Coronary artery (tissue), 2 donors: Measurements from ENCODE around the gene TWIST2.

Experiments
- DNase-seq: peaks from one replicate; pipeline ENCODE4 v3.0.0-alpha.2; 2017; ENCODE audit warnings: low spot score
- H3K27ac ChIP-seq, 2 donors: fragments of 200-600 bp; sonication (generic); one replicate each; pipeline ENCODE4 v1.5.1; 2016 to 2019
- H3K4me3 ChIP-seq: fragments of 200-600 bp; sonication (generic); 2 replicates; pipeline ENCODE4 v1.5.1; 2016; ENCODE audit warnings: mild to moderate bottlenecking, moderate library complexity
- TF ChIP-seq, protein P1 (sequence below): fragments of 200-600 bp; sonication (generic); IDR thresholded peaks from one replicate; pipeline ENCODE4 v1.5.1; 2019; ENCODE audit warnings: antibody characterized with exemption

The TWIST2 gene

GRCh38 chr2:238912916-238913875, 65.3 kb downstream of the TWIST2 start:
- TF ChIP-seq, protein P1, sequence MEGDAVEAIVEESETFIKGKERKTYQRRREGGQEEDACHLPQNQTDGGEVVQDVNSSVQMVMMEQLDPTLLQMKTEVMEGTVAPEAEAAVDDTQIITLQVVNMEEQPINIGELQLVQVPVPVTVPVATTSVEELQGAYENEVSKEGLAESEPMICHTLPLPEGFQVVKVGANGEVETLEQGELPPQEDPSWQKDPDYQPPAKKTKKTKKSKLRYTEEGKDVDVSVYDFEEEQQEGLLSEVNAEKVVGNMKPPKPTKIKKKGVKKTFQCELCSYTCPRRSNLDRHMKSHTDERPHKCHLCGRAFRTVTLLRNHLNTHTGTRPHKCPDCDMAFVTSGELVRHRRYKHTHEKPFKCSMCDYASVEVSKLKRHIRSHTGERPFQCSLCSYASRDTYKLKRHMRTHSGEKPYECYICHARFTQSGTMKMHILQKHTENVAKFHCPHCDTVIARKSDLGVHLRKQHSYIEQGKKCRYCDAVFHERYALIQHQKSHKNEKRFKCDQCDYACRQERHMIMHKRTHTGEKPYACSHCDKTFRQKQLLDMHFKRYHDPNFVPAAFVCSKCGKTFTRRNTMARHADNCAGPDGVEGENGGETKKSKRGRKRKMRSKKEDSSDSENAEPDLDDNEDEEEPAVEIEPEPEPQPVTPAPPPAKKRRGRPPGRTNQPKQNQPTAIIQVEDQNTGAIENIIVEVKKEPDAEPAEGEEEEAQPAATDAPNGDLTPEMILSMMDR: no peak
- Histone ChIP-seq H3K27ac (no peak overlapping the region), H3K4me3 (no peak overlapping the region)
- peak; percentile 62 for DNase-seq

- DNase-seq: peak; percentile 65
- H3K27ac ChIP-seq: no peak overlapping the region
- TF ChIP-seq, protein P1: no peak
- H3K4me3 ChIP-seq: no peak overlapping the region
Observed at GRCh38 chr2:238913931-238914647, 66.2 kb downstream of the TWIST2 start.

DNA sequence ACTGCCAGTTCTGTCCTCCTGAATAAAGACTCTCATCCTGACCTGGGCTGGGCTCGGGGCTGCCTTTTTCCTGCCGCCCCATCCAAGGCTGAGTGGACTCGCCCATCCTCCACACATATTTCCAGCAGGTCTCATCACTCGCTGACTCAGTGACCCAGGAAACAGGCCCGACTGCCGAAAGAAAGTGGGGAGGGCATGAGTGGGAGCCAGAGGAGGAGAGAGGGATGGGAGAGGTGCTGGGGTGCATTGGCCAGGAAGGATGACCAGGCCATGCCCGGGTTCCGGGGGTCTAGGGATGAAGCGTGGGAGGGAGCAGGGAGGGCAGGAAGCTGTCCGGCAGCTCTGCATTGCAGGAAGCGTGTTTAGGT, 66.7 kb downstream of the TWIST2 start:
- no peak overlapping the region for H3K27ac ChIP-seq
- TF ChIP-seq, protein P1: no peak
- DNase-seq: no peak
- no peak overlapping the region for H3K4me3 ChIP-seq

- H3K27ac ChIP-seq: no peak overlapping the region
- TF ChIP-seq, protein P1: no peak
- no peak overlapping the region for H3K4me3 ChIP-seq
- DNase-seq: peak; percentile 7
Observed at GRCh38 chr2:238915196-238915595, 67.3 kb downstream of the TWIST2 start.

GRCh38 chr2:238915596-238915995, 67.7 kb downstream of the TWIST2 start:
- TF ChIP-seq, protein P1: no peak
- no peak overlapping the region for H3K27ac ChIP-seq
- H3K4me3 ChIP-seq: no peak overlapping the region
- DNase-seq: peak; percentile 60

DNA sequence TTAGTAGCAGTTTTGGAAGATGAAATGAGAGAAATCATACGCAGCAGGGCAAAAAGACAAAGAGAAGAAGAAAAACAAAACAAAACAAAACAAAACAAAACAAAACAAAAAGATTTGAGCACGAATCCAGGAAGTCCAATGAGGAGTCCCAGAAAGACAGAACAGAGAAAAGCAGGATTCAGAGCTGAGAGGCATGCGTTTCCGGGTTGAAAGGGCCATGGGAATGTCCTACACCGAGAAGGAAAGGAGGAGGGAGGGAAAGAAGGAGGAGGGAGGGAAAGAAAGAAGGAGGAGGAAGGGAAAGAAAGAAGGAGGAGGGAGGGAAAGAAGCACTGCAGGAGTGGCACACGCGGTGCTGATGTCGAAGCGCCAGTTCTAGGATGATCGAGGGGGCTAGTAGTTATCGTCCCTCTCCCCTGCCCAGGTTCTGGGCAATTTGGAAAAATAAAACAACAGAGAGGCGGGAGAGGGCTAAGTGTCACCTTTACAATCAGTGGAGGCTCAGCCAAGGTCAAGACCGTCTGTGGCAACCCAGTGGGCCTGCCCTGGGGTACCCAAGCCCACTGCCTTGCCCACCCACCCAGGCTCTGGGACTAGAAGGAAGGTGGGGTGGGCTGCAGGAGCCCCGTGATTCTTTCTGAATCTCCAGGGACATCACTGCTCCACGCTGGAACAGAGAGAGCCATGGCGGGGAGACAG, 68.4 kb downstream of the TWIST2 start:
- DNase-seq: peak; percentile 57
- TF ChIP-seq, protein P1: no peak
- Histone ChIP-seq H3K27ac (no peak overlapping the region), H3K4me3 (no peak overlapping the region)
